T-helper 1 cell treated with Interleukin-12 subunit alpha and Interleukin-12 subunit beta and Interleukin-4 antibody, amounts not matched to agents 30 ng/mL and 1 ng/mL, for 36 hours (primary cell): Measurements from ENCODE around the gene TSPYL6. TPM values are rescaled to one million over a fixed set of nuclear protein-coding genes. Genes with fewer than 3 reads are reported as not detected.

Experiments used
- total RNA-seq: library from RNA; stranded (reverse); gene quantifications from 2 replicates; pipeline ENCODE4 v1.2.3, GENCODE V29; 2022

TSPYL6 gene
- total RNA-seq, 1 donor from 2014 or later: not detected

Other genes starting within 250 kb of the TSPYL6 start
- gene ACYP2, start 140.6 kb downstream of the TSPYL6 start, total RNA-seq: 11.8 and 12.9 TPM in 2 replicates
- gene SPTBN1, start 200.1 kb upstream of the TSPYL6 start, total RNA-seq: 178 and 186 TPM in 2 replicates